Ishikawa (cell line): ENCODE measurements around the gene KCNJ6.

Experiments used
- CEBPB ChIP-seq: IDR thresholded peaks from 2 replicates; pipeline ENCODE4 v1.6.1; 2012
- EP300 ChIP-seq: IDR thresholded peaks from 2 replicates; pipeline ENCODE4 v1.6.1; 2012; ENCODE audit warnings: borderline replicate concordance
- NFIC ChIP-seq: IDR thresholded peaks from 2 replicates; pipeline ENCODE4 v1.6.1; 2012
- TEAD4 ChIP-seq: IDR thresholded peaks from 2 replicates; pipeline ENCODE4 v1.6.1; 2012
- YY1 ChIP-seq: IDR thresholded peaks from 2 replicates; pipeline ENCODE4 v1.6.1; 2012; ENCODE audit warnings: low read depth
- TF ChIP-seq, protein P1 (sequence below): IDR thresholded peaks from 2 replicates; pipeline ENCODE4 v1.6.1; 2012

DNA sequence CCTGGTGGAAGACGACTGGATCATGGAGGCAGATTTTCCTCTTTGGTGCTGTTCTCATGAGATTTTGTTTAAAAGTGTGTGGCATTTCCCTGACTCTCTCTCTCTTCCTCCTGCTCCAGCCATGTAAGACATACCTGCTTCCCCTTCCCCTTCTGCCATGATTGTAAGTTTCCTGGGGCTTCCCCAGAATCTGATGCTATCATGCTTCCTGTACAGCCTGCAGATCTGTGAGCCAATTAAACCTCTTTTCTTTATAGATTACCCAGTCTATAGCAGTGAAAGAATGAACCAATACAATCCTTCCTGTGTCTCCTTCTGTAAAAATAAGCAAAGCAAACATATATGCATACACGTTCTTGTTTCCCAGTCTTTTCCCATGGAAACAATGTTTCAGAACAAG lies 276.5 kb downstream of the KCNJ6 start:
- TF ChIP-seq EP300 = no peak
- no peak for TF ChIP-seq YY1
- no peak for TF ChIP-seq TEAD4
- no peak for TF ChIP-seq CEBPB
- no peak for TF ChIP-seq NFIC
- TF ChIP-seq, protein P1, sequence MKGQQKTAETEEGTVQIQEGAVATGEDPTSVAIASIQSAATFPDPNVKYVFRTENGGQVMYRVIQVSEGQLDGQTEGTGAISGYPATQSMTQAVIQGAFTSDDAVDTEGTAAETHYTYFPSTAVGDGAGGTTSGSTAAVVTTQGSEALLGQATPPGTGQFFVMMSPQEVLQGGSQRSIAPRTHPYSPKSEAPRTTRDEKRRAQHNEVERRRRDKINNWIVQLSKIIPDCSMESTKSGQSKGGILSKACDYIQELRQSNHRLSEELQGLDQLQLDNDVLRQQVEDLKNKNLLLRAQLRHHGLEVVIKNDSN = no peak
